ENCODE measurements around the gene SSBP4.

Gene SSBP4

DNA sequence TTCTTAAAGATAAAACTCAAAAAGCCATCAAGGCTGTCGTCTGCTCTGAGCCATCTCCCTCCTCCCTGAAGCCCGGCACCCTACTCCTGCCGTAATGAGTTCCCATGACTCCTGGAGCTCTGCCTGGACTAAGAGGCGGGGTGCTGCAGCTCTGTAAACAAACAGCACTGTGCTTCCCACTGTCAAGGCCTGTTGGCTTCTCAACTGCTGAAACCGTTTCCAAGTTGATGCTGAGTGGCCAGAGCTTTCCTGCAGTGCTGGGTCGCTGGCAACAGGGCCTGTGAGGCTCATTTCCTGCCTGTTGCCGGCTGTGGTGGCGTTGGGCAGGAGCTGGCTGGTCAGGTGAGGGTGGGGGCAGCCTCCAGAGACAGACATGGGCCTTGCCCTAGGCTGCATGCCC, 45.4 kb downstream of the SSBP4 start:
- H3K36me3 ChIP-seq (ENCODE audit: insufficient read depth, low read length) = peaks cover 7% of the 10 kb centered on the region; the same call in 1 of the 2 replicates
- no peak overlapping the region for H3K4me3 ChIP-seq (ENCODE audit: low read depth, low read length)
- no peaks in the 10 kb centered on the region for H3K27me3 ChIP-seq (ENCODE audit: insufficient read depth, low read length)
- H3K4me1 ChIP-seq (ENCODE audit: control insufficient read depth, insufficient read depth, low read length, unreplicated experiment) = peaks cover 44% of the 10 kb centered on the region
- H3K79me2 ChIP-seq (ENCODE audit: control insufficient read depth, insufficient read depth, low read length, unreplicated experiment) = peaks cover 6% of the 10 kb centered on the region
- peak overlapping the region; percentile 39; the same call in 1 of the 2 replicates for H3K27ac ChIP-seq (ENCODE audit: low read depth, low read length)
- H2AFZ ChIP-seq (ENCODE audit: low read length, unreplicated experiment) = no peak overlapping the region

- Histone ChIP-seq H3K4me1 (ENCODE audit: control insufficient read depth, insufficient read depth, low read length, unreplicated experiment) (peaks cover 39% of the 10 kb centered on the region), H3K27ac (ENCODE audit: low read depth, low read length) (no peak overlapping the region; the same call in 1 of the 2 replicates), H3K36me3 (ENCODE audit: insufficient read depth, low read length) (peaks cover 6% of the 10 kb centered on the region; the same call in 1 of the 2 replicates)
These were observed 46.2 kb downstream of the SSBP4 start for GRCh38 chr19:18465214-18465963.

GRCh38 chr19:18465964-18466339, 46.8 kb downstream of the SSBP4 start:
- no peak overlapping the region for H2AFZ ChIP-seq (ENCODE audit: low read length, unreplicated experiment)
- no peak overlapping the region for H3K27ac ChIP-seq (ENCODE audit: low read depth, low read length)
- peaks cover 6% of the 10 kb centered on the region for H3K79me2 ChIP-seq (ENCODE audit: control insufficient read depth, insufficient read depth, low read length, unreplicated experiment)
- no peaks in the 10 kb centered on the region for H3K27me3 ChIP-seq (ENCODE audit: insufficient read depth, low read length)
- H3K36me3 ChIP-seq (ENCODE audit: insufficient read depth, low read length) = 0 out of 2 replicates have a peak, but pooled peaks cover 2% of the 10 kb centered on the region
- no peak overlapping the region for H3K4me3 ChIP-seq (ENCODE audit: low read depth, low read length)
- peaks cover 33% of the 10 kb centered on the region for H3K4me1 ChIP-seq (ENCODE audit: control insufficient read depth, insufficient read depth, low read length, unreplicated experiment)

More at GRCh38 chr19:18465214-18465963, 46.2 kb downstream of the SSBP4 start:
- no peaks in the 10 kb centered on the region for H3K27me3 ChIP-seq (ENCODE audit: insufficient read depth, low read length)
- no peak overlapping the region for H3K4me3 ChIP-seq (ENCODE audit: low read depth, low read length)
- no peak overlapping the region for H2AFZ ChIP-seq (ENCODE audit: low read length, unreplicated experiment)
- peaks cover 6% of the 10 kb centered on the region for H3K79me2 ChIP-seq (ENCODE audit: control insufficient read depth, insufficient read depth, low read length, unreplicated experiment)

DNA sequence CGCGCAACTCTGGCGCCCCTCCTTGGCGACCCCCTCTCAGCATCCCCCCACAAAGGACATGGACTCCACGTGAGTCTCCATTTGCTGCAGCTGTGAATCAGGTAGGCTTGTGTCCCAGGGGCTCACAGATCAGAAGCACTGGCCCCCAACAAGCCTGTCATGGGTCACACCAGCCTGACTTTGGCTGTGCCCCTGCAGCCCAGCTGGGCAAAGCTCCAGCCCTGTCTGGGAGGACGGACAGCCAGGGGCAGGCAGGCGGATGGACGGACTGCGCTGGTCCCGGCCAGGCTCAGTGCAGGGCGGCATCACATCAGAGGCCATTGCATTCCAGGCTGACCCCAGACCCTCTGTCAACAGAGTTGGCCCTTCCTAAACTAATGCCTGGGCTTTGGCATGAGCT, 47.2 kb downstream of the SSBP4 start:
- Histone ChIP-seq H3K79me2 (ENCODE audit: control insufficient read depth, insufficient read depth, low read length, unreplicated experiment) (peaks cover 6% of the 10 kb centered on the region), H3K4me1 (ENCODE audit: control insufficient read depth, insufficient read depth, low read length, unreplicated experiment) (peaks cover 30% of the 10 kb centered on the region), H3K4me3 (ENCODE audit: low read depth, low read length) (no peak overlapping the region), H2AFZ (ENCODE audit: low read length, unreplicated experiment) (no peak overlapping the region), H3K27ac (ENCODE audit: low read depth, low read length) (no peak overlapping the region), H3K27me3 (ENCODE audit: insufficient read depth, low read length) (no peaks in the 10 kb centered on the region), H3K36me3 (ENCODE audit: insufficient read depth, low read length) (0 out of 2 replicates have a peak, but pooled peaks cover 2% of the 10 kb centered on the region)

GRCh38 chr19:18467978-18468377, 48.8 kb downstream of the SSBP4 start:
- H3K4me1 ChIP-seq (ENCODE audit: control insufficient read depth, insufficient read depth, low read length, unreplicated experiment) = peaks cover 25% of the 10 kb centered on the region
- no peak overlapping the region for H2AFZ ChIP-seq (ENCODE audit: low read length, unreplicated experiment)
- H3K27me3 ChIP-seq (ENCODE audit: insufficient read depth, low read length) = no peaks in the 10 kb centered on the region
- peaks cover 6% of the 10 kb centered on the region for H3K79me2 ChIP-seq (ENCODE audit: control insufficient read depth, insufficient read depth, low read length, unreplicated experiment)
- no peak overlapping the region for H3K27ac ChIP-seq (ENCODE audit: low read depth, low read length)
- H3K36me3 ChIP-seq (ENCODE audit: insufficient read depth, low read length) = 0 out of 2 replicates have a peak, but pooled peaks cover 2% of the 10 kb centered on the region
- H3K4me3 ChIP-seq (ENCODE audit: low read depth, low read length) = no peak overlapping the region

DNA sequence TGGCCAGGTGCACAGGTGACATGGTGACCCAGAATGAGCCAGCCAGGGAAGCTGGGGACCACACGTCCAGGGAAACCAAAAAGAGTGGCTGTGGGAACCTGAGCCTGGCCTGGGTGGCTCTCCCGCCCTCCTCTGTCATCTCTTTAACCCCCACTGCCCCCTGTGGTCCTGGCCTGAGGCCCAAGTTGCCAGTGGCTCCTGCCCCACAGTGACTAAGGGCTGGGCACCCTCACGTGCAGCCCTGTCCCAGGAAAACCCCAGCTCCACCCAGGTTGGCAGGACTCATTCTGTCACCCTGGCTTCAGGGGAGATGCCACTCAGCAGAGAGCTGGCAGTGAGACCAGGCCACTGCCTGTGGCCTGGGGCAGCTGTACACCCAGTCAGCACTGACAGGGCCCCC, 49.3 kb downstream of the SSBP4 start:
- Histone ChIP-seq H3K27ac (ENCODE audit: low read depth, low read length) (no peak overlapping the region), H3K4me1 (ENCODE audit: control insufficient read depth, insufficient read depth, low read length, unreplicated experiment) (peaks cover 25% of the 10 kb centered on the region), H2AFZ (ENCODE audit: low read length, unreplicated experiment) (no peak overlapping the region), H3K36me3 (ENCODE audit: insufficient read depth, low read length) (0 out of 2 replicates have a peak, but pooled peaks cover 2% of the 10 kb centered on the region), H3K79me2 (ENCODE audit: control insufficient read depth, insufficient read depth, low read length, unreplicated experiment) (peaks cover 10% of the 10 kb centered on the region), H3K4me3 (ENCODE audit: low read depth, low read length) (no peak overlapping the region), H3K27me3 (ENCODE audit: insufficient read depth, low read length) (no peaks in the 10 kb centered on the region)

DNA sequence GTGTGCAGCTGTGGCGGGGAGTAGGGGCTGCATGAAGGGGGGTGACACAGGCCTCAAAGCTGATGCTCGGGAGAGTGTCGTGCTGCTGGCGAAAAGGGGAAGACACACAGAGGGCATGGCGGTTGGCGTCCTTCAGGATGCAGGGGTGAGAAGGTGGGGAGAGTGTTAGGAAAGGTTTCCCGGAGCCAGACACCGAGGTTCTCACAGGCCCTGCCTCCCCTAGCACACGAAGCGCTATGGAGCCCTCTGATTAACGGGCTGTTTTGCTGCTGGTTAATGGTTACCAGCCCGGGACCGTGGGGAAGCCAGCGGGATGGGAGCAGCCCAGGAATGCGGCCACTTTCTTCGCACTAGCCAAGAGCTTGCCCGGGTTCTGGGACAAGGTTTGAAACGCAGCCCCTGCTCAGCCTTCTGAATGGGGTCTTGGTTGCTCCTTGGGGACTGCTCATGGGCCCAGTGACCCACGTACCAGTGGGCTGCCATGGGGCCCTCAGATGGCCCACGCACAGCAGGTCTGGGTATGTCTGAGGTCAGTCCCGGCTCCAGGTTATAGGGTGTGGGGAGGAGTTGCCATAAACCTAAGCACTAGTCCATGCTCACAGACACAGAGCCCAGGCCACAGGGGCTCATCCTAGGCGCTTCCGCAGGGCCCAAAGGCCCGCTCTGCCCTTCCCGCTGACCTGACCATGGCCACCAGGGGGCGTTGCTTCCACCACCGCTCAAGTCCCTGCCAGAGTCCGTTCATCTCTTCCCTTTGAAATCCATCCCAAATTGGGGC, 50.1 kb downstream of the SSBP4 start:
- H2AFZ ChIP-seq (ENCODE audit: low read length, unreplicated experiment) = no peak overlapping the region
- no peaks in the 10 kb centered on the region for H3K27me3 ChIP-seq (ENCODE audit: insufficient read depth, low read length)
- 0 out of 2 replicates have a peak, but pooled peaks cover 2% of the 10 kb centered on the region for H3K36me3 ChIP-seq (ENCODE audit: insufficient read depth, low read length)
- peaks cover 24% of the 10 kb centered on the region for H3K4me1 ChIP-seq (ENCODE audit: control insufficient read depth, insufficient read depth, low read length, unreplicated experiment)
- H3K79me2 ChIP-seq (ENCODE audit: control insufficient read depth, insufficient read depth, low read length, unreplicated experiment) = peaks cover 10% of the 10 kb centered on the region
- H3K4me3 ChIP-seq (ENCODE audit: low read depth, low read length) = no peak overlapping the region
- no peak overlapping the region for H3K27ac ChIP-seq (ENCODE audit: low read depth, low read length)

GRCh38 chr19:18470787-18471186, 51.6 kb downstream of the SSBP4 start:
- H3K4me3 ChIP-seq (ENCODE audit: low read depth, low read length) = no peak overlapping the region
- H3K36me3 ChIP-seq (ENCODE audit: insufficient read depth, low read length) = no peaks in the 10 kb centered on the region
- no peaks in the 10 kb centered on the region for H3K27me3 ChIP-seq (ENCODE audit: insufficient read depth, low read length)
- H2AFZ ChIP-seq (ENCODE audit: low read length, unreplicated experiment) = no peak overlapping the region
- H3K79me2 ChIP-seq (ENCODE audit: control insufficient read depth, insufficient read depth, low read length, unreplicated experiment) = peaks cover 20% of the 10 kb centered on the region
- H3K27ac ChIP-seq (ENCODE audit: low read depth, low read length) = no peak overlapping the region
- H3K4me1 ChIP-seq (ENCODE audit: control insufficient read depth, insufficient read depth, low read length, unreplicated experiment) = peaks cover 15% of the 10 kb centered on the region

- Histone ChIP-seq H3K36me3 (ENCODE audit: insufficient read depth, low read length) (no peaks in the 10 kb centered on the region), H3K27ac (ENCODE audit: low read depth, low read length) (no peak overlapping the region), H3K79me2 (ENCODE audit: control insufficient read depth, insufficient read depth, low read length, unreplicated experiment) (peaks cover 35% of the 10 kb centered on the region), H3K4me1 (ENCODE audit: control insufficient read depth, insufficient read depth, low read length, unreplicated experiment) (peaks cover 9% of the 10 kb centered on the region), H2AFZ (ENCODE audit: low read length, unreplicated experiment) (no peak overlapping the region), H3K4me3 (ENCODE audit: low read depth, low read length) (no peak overlapping the region), H3K27me3 (ENCODE audit: insufficient read depth, low read length) (no peaks in the 10 kb centered on the region)
These were observed 54.0 kb downstream of the SSBP4 start for GRCh38 chr19:18473003-18473705.

GRCh38 chr19:18473706-18474087, 54.5 kb downstream of the SSBP4 start:
- Histone ChIP-seq H3K4me3 (ENCODE audit: low read depth, low read length) (no peak overlapping the region), H2AFZ (ENCODE audit: low read length, unreplicated experiment) (no peak overlapping the region), H3K27ac (ENCODE audit: low read depth, low read length) (no peak overlapping the region), H3K36me3 (ENCODE audit: insufficient read depth, low read length) (no peaks in the 10 kb centered on the region), H3K4me1 (ENCODE audit: control insufficient read depth, insufficient read depth, low read length, unreplicated experiment) (peaks cover 9% of the 10 kb centered on the region), H3K79me2 (ENCODE audit: control insufficient read depth, insufficient read depth, low read length, unreplicated experiment) (peaks cover 40% of the 10 kb centered on the region), H3K27me3 (ENCODE audit: insufficient read depth, low read length) (no peaks in the 10 kb centered on the region)
